HepG2 (cell line): ENCODE data around the gene CARHSP1. TPM values are rescaled to one million over a fixed set of nuclear protein-coding genes. Genes with fewer than 3 reads are reported as not detected.

ENCODE experiments used
- CENPX ChIP-seq: sonication (generic); formaldehyde crosslinking; IDR thresholded peaks from 2 replicates; pipeline ENCODE4 v1.9.0; 2021; ENCODE audit warnings: mild to moderate bottlenecking, missing genetic modification reagents, moderate library complexity
- EHMT2 ChIP-seq: fragments of 200-600 bp; sonication (generic); IDR thresholded peaks from 2 replicates; pipeline ENCODE4 v1.7.0; 2017; ENCODE audit warnings: antibody characterized with exemption, low read depth, low read length, borderline replicate concordance
- IKZF1 ChIP-seq: fragments of 450-650 bp; IDR thresholded peaks from 2 replicates; pipeline ENCODE4 v1.7.1; 2016
- PAF1 ChIP-seq: IDR thresholded peaks from 2 replicates; pipeline ENCODE4 v1.6.1; 2016; ENCODE audit warnings: missing genetic modification reagents, missing compliant biosample characterization
- SRY ChIP-seq: sonication (generic); formaldehyde crosslinking; IDR thresholded peaks from 2 replicates; pipeline ENCODE4 v1.8.0; 2022; ENCODE audit warnings: mild to moderate bottlenecking, missing genetic modification reagents
- TCF7 ChIP-seq: sonication (generic); IDR thresholded peaks from 2 replicates; pipeline ENCODE4 v1.6.1; 2016; ENCODE audit warnings: antibody characterized with exemption, low read depth
- ZBTB7A ChIP-seq: sonication (generic); formaldehyde crosslinking; IDR thresholded peaks from 2 replicates; pipeline ENCODE4 v1.8.0; 2022; ENCODE audit warnings: mild to moderate bottlenecking, missing genetic modification reagents
- ZFP37 ChIP-seq: sonication (generic); formaldehyde crosslinking; IDR thresholded peaks from 2 replicates; pipeline ENCODE4 v1.4.0; 2020; ENCODE audit warnings: missing genetic modification reagents, borderline replicate concordance
- ZNF124 ChIP-seq: sonication (generic); formaldehyde crosslinking; IDR thresholded peaks from 2 replicates; pipeline ENCODE4 v1.4.0; 2020; ENCODE audit warnings: missing genetic modification reagents
- ZNF260 ChIP-seq: sonication (generic); formaldehyde crosslinking; IDR thresholded peaks from 2 replicates; pipeline ENCODE4 v1.4.0; 2020; ENCODE audit warnings: missing genetic modification reagents, low read depth, mild to moderate bottlenecking, borderline replicate concordance
- ZNF292 ChIP-seq: sonication (generic); formaldehyde crosslinking; IDR thresholded peaks from 2 replicates; pipeline ENCODE4 v1.8.1; 2022; ENCODE audit warnings: mild to moderate bottlenecking, low read depth, missing genetic modification reagents, borderline replicate concordance
- ZNF441 ChIP-seq: sonication (generic); formaldehyde crosslinking; IDR thresholded peaks from 2 replicates; pipeline ENCODE4 v1.7.0; 2021; ENCODE audit warnings: missing genetic modification reagents, borderline replicate concordance
- ZNF496 ChIP-seq: sonication (generic); formaldehyde crosslinking; IDR thresholded peaks from 2 replicates; pipeline ENCODE4 v1.8.1; 2023; ENCODE audit warnings: mild to moderate bottlenecking, moderate library complexity, missing genetic modification reagents; ENCODE audit not compliant: insufficient replicate concordance
- ZNF607 ChIP-seq: sonication (generic); formaldehyde crosslinking; IDR thresholded peaks from 2 replicates; pipeline ENCODE4 v1.5.1; 2020; ENCODE audit warnings: missing genetic modification reagents, mild to moderate bottlenecking, borderline replicate concordance
- ZNF670 ChIP-seq: sonication (generic); formaldehyde crosslinking; IDR thresholded peaks from 2 replicates; pipeline ENCODE4 v1.8.0; 2022; ENCODE audit warnings: mild to moderate bottlenecking, missing genetic modification reagents, borderline replicate concordance
- ZNF737 ChIP-seq: sonication (generic); formaldehyde crosslinking; IDR thresholded peaks from 2 replicates; pipeline ENCODE4 v1.5.0; 2020; ENCODE audit warnings: missing genetic modification reagents, mild to moderate bottlenecking, borderline replicate concordance
- ZNF780A ChIP-seq: sonication (generic); formaldehyde crosslinking; IDR thresholded peaks from 2 replicates; pipeline ENCODE4 v1.8.0; 2022; ENCODE audit warnings: mild to moderate bottlenecking, missing genetic modification reagents, moderate library complexity
- ZNF841 ChIP-seq: sonication (generic); formaldehyde crosslinking; IDR thresholded peaks from 2 replicates; pipeline ENCODE4 v1.8.1; 2023; ENCODE audit warnings: missing genetic modification reagents, borderline replicate concordance
- ZNF850 ChIP-seq: sonication (generic); formaldehyde crosslinking; conservative IDR thresholded peaks from 2 replicates; pipeline ENCODE4 v1.9.0; 2021; ENCODE audit warnings: mild to moderate bottlenecking, missing genetic modification reagents
- polyA plus RNA-seq, 8 experiments: library from polyadenylated mRNA; depleted of rRNA in 3 of 8; stranded (reverse) in 7 of 8; unstranded in 1 of 8; fragments of >200 nt; fragmentation: Illumina TruSeq in 4 of 8; extraction: Trizol in 4 of 8; gene quantifications; 2 replicates each; pipeline versions ENCODE4 v1.2.1 to v1.2.3, GENCODE V29; 2011 to 2016; ENCODE audit warnings: low read depth in 4 of 8, missing spikeins in 1 of 8, mixed read lengths in 1 of 8; ENCODE audit not compliant: insufficient read depth in 1 of 8
- total RNA-seq, 5 experiments: library from RNA; depleted of rRNA; stranded (reverse); fragments of >200 nt; fragmentation: Illumina TruSeq; extraction: Trizol; gene quantifications; 2 replicates each; pipeline ENCODE4 v1.2.3, GENCODE V29; 2016; ENCODE audit warnings: low read depth in 1 of 5
- TF ChIP-seq, protein P1 (sequence below): IDR thresholded peaks from 2 replicates; pipeline ENCODE4 v1.6.1; 2016; ENCODE audit warnings: low read depth, control low read depth
- TF ChIP-seq, protein P2 (sequence below): sonication (generic); formaldehyde crosslinking; IDR thresholded peaks from 2 replicates; pipeline ENCODE4 v1.5.1; 2020; ENCODE audit warnings: mild to moderate bottlenecking, missing genetic modification reagents, moderate library complexity
- TF ChIP-seq, protein P3 (sequence below): sonication (generic); formaldehyde crosslinking; IDR thresholded peaks from 2 replicates; pipeline ENCODE4 v1.9.0; 2022; ENCODE audit warnings: low read depth, missing genetic modification reagents

CARHSP1 gene
- total and polyA plus RNA-seq, 2 of the 13 experiments (the other 11 are each of a cell fraction or from before 2014, with no cell fraction given), result 173 to 345 TPM

DNA sequence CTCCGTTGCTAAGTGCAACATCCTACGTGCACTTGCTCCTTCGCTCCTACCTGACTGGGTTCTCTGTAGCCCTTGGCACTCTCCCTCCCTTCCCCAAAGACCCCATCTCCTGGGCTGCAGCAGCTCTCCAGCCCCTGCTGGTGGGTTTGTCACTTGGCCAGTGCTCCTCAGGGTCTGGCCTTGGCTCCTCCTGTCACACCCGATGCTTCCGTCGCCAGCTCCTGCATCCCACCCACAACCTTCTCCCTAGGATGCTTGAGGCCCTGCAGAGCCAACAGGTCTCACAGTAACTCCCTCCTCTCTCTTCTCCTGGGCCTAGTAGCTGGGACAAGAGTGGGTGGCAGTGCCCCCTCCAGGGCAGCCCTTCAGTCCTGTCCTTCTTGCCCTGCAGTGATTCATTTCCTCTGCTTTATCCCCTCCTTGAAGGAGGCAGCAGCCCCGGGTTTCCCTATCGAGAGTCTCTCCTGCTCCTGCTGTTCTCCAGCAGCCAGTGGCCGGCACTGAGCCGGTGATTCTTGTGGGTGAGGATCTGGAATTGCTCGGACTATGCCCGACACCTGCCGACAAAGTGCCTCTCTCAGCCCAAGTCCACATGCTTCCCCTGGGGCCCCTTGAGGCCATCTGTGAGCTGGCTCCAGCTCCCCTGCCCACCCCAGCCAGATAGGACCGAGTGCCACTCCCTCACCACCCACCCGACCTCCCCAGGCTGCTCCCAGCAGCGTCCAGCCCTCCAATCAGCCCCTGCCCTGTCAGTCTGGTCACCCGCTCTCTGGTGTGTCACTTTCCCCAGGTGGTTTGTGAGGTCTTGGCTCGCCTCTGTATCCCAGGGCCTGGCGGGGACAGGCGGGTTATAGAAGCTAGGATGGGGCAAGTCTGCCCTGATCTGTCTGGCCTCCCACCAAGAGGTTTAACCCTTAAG is 17.1 kb upstream of the CARHSP1 start (continued):
- TF ChIP-seq ZNF670 (CRISPR knock-in tag) (no peak), TCF7 (no peak), ZNF260 (CRISPR knock-in tag) (no peak), ZNF850 (CRISPR knock-in tag) (no peak), ZNF441 (CRISPR knock-in tag) (0 out of 2 replicates have a peak, but pooled peaks have one; percentile 47), ZNF737 (CRISPR knock-in tag) (0 out of 2 replicates have a peak, but pooled peaks have one; percentile 12), ZNF780A (CRISPR knock-in tag) (no peak), ZNF607 (CRISPR knock-in tag) (no peak), ZNF841 (no peak), ZNF496 (CRISPR knock-in tag) (no peak), IKZF1 (no peak), ZNF292 (CRISPR knock-in tag) (no peak; the same call in 1 of the 2 replicates), ZBTB7A (CRISPR knock-in tag) (0 out of 2 replicates have a peak, but pooled peaks have one; percentile 60), CENPX (CRISPR knock-in tag) (no peak), SRY (0 out of 2 replicates have a peak, but pooled peaks have one; percentile 44), PAF1 (CRISPR knock-in tag) (peak; percentile 32; the same call in 1 of the 2 replicates), EHMT2 (no peak), ZNF124 (no peak), ZFP37 (no peak)
- TF ChIP-seq, protein P1, sequence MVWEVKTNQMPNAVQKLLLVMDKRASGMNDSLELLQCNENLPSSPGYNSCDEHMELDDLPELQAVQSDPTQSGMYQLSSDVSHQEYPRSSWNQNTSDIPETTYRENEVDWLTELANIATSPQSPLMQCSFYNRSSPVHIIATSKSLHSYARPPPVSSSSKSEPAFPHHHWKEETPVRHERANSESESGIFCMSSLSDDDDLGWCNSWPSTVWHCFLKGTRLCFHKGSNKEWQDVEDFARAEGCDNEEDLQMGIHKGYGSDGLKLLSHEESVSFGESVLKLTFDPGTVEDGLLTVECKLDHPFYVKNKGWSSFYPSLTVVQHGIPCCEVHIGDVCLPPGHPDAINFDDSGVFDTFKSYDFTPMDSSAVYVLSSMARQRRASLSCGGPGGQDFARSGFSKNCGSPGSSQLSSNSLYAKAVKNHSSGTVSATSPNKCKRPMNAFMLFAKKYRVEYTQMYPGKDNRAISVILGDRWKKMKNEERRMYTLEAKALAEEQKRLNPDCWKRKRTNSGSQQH, result no peak
- TF ChIP-seq, protein P2, sequence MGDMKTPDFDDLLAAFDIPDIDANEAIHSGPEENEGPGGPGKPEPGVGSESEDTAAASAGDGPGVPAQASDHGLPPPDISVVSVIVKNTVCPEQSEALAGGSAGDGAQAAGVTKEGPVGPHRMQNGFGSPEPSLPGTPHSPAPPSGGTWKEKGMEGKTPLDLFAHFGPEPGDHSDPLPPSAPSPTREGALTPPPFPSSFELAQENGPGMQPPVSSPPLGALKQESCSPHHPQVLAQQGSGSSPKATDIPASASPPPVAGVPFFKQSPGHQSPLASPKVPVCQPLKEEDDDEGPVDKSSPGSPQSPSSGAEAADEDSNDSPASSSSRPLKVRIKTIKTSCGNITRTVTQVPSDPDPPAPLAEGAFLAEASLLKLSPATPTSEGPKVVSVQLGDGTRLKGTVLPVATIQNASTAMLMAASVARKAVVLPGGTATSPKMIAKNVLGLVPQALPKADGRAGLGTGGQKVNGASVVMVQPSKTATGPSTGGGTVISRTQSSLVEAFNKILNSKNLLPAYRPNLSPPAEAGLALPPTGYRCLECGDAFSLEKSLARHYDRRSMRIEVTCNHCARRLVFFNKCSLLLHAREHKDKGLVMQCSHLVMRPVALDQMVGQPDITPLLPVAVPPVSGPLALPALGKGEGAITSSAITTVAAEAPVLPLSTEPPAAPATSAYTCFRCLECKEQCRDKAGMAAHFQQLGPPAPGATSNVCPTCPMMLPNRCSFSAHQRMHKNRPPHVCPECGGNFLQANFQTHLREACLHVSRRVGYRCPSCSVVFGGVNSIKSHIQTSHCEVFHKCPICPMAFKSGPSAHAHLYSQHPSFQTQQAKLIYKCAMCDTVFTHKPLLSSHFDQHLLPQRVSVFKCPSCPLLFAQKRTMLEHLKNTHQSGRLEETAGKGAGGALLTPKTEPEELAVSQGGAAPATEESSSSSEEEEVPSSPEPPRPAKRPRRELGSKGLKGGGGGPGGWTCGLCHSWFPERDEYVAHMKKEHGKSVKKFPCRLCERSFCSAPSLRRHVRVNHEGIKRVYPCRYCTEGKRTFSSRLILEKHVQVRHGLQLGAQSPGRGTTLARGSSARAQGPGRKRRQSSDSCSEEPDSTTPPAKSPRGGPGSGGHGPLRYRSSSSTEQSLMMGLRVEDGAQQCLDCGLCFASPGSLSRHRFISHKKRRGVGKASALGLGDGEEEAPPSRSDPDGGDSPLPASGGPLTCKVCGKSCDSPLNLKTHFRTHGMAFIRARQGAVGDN (CRISPR knock-in tag), result peak; percentile 87
- TF ChIP-seq, protein P3, sequence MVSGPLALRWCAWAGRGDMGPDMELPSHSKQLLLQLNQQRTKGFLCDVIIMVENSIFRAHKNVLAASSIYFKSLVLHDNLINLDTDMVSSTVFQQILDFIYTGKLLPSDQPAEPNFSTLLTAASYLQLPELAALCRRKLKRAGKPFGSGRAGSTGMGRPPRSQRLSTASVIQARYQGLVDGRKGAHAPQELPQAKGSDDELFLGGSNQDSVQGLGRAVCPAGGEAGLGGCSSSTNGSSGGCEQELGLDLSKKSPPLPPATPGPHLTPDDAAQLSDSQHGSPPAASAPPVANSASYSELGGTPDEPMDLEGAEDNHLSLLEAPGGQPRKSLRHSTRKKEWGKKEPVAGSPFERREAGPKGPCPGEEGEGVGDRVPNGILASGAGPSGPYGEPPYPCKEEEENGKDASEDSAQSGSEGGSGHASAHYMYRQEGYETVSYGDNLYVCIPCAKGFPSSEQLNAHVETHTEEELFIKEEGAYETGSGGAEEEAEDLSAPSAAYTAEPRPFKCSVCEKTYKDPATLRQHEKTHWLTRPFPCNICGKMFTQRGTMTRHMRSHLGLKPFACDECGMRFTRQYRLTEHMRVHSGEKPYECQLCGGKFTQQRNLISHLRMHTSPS (CRISPR knock-in tag), result 0 out of 2 replicates have a peak, but pooled peaks have one; percentile 53
